GM12891 (cell line): ENCODE data around the gene MBNL3.

Source experiments
- PAX5 ChIP-seq: IDR thresholded peaks from 2 replicates; pipeline ENCODE4 v1.6.1; 2011; ENCODE audit warnings: low read length, moderate library complexity, mild to moderate bottlenecking; ENCODE audit not compliant: insufficient read depth, severe bottlenecking
- POLR2A ChIP-seq: IDR thresholded peaks from 2 replicates; pipeline ENCODE4 v1.6.1; 2011; ENCODE audit warnings: low read depth, low read length, control low read depth
- POLR2AphosphoS5 ChIP-seq: IDR thresholded peaks from 2 replicates; pipeline ENCODE4 v1.6.1; 2011; ENCODE audit warnings: low read depth, low read length, control low read depth
- POU2F2 ChIP-seq: IDR thresholded peaks from 2 replicates; pipeline ENCODE4 v1.6.1; 2011; ENCODE audit warnings: low read depth, mild to moderate bottlenecking, control low read depth, low read length, moderate library complexity
- SPI1 ChIP-seq: IDR thresholded peaks from 2 replicates; pipeline ENCODE4 v1.6.1; 2011; ENCODE audit warnings: low read depth, low read length, control low read depth
- TAF1 ChIP-seq: IDR thresholded peaks from 2 replicates; pipeline ENCODE4 v1.6.1; 2011; ENCODE audit warnings: low read depth, low read length, control low read depth

- TF ChIP-seq POLR2AphosphoS5: no peak
- no peak for TF ChIP-seq TAF1
- no peak for TF ChIP-seq POLR2A
- no peak for TF ChIP-seq SPI1
- TF ChIP-seq PAX5: no peak
- TF ChIP-seq POU2F2: no peak
Measured at GRCh38 chrX:132482632-132483031, 6.2 kb downstream of the MBNL3 start.
